GM21381 (cell line): Measurements from ENCODE around the gene TMEM37.

Source experiments
- ATAC-seq: cut with Tn5 transposase; IDR thresholded peaks from one replicate; pipeline ENCODE4 v1.9.1; 2021; ENCODE audit warnings: mild to moderate bottlenecking, moderate library complexity; ENCODE audit not compliant: unreplicated experiment

TMEM37 gene

GRCh38 chr2:119432851-119433522 lies 1.3 kb downstream of the TMEM37 start:
- ATAC-seq: no peak

DNA sequence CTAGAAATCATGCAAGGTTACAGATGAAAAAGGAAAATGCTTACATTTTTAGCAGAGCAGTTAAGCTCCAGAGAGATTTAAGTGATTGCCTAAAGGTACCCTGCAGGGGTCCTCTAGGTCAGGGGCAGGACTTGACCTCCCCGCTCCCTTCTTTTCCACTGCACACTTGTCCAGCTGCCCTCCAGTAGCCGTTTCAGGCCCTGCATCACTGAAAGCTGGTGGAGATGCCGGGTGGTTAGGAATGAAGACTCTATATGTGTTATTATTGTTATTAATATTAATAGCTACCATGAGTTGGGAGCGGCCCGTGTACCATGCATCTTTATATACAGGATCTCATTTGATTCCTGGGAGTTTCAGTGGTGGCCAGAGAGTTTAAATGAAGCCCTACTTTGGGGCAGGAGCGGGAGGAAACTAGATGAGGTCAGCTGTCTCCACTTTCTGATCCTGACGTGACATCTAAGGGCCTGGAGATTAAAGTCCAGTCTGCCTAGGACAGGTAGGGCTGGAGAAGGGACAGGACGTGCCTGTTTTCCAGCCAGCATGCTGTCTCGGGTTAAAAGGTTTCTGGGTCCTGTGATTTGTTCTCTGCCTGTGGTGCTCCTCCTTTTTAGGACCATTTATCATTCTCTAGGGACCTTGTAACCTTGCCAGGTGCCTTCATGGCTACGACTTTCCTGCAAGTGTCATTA lies 2.1 kb downstream of the TMEM37 start:
- no peak for ATAC-seq

DNA sequence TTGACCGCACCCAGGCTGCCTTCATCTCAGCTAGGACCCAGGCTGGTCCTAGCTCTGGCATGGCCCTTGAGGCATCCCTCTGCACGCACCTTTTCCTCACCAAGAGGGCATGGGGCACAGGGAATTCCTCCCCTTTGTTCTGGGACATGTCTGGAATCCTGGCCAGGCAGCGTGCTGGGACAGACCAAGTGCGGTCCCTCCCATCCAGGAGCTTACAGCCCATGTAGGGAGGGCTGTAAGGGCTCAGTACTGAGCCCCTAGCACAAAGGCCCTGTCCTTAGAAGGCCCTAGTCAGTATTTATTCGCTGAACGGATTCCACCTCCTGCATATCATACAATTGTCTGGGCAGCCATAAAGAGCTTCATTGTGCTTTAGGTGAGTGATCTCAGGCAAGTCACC lies 3.0 kb downstream of the TMEM37 start:
- ATAC-seq: no peak

- ATAC-seq: no peak
Measured at GRCh38 chr2:119435081-119435952, 3.7 kb downstream of the TMEM37 start.

- ATAC-seq: no peak
Measured at GRCh38 chr2:119435953-119436297, 4.3 kb downstream of the TMEM37 start.

DNA sequence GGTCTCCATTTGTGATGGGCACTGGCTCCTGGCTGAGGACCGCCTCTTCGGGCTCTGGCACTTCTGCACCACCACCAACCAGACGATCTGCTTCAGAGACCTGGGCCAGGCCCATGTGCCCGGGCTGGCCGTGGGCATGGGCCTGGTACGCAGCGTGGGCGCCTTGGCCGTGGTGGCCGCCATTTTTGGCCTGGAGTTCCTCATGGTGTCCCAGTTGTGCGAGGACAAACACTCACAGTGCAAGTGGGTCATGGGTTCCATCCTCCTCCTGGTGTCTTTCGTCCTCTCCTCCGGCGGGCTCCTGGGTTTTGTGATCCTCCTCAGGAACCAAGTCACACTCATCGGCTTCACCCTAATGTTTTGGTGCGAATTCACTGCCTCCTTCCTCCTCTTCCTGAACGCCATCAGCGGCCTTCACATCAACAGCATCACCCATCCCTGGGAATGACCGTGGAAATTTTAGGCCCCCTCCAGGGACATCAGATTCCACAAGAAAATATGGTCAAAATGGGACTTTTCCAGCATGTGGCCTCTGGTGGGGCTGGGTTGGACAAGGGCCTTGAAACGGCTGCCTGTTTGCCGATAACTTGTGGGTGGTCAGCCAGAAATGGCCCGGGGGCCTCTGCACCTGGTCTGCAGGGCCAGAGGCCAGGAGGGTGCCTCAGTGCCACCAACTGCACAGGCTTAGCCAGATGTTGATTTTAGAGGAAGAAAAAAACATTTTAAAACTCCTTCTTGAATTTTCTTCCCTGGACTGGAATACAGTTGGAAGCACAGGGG lies 5.5 kb downstream of the TMEM37 start:
- ATAC-seq: no peak

DNA sequence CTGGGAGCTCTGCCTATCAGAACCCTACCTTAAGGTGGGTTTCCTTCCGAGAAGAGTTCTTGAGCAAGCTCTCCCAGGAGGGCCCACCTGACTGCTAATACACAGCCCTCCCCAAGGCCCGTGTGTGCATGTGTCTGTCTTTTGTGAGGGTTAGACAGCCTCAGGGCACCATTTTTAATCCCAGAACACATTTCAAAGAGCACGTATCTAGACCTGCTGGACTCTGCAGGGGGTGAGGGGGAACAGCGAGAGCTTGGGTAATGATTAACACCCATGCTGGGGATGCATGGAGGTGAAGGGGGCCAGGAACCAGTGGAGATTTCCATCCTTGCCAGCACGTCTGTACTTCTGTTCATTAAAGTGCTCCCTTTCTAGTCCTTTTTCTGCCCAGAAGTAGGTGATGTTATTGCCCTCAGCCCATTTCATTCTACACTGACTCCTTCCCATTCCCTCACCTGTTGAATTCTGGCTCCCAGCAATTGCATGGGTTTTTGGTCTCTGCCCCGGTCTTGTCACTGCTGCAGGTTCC lies 6.5 kb downstream of the TMEM37 start:
- no peak for ATAC-seq

DNA sequence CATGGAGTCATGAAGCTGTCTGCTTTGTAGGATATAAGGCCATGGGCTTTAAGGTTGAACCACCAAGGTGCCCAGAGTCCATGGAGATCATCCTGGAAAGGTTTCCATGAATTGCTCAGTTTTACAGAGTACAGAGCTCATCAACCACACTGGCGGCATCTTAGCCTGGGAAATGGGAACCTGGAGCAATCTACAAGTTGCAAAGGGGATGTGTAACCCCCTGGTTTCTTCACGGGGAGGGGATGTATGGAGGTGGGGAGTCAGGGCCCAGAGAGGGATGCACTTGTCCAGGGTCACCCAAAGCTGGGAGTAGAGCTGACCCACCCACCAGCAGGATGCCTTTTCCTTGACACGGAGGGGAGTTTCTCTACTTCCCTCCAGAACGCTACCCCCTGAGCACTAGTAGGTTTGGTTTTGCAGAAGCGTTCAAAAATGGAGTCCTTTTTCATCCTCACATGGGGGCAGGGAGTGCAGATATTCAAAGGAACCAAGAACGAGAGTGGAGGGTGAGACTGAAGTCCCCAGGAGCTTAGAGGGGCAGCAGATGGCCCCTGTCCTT lies 7.2 kb downstream of the TMEM37 start:
- no peak for ATAC-seq

GRCh38 chr2:119439574-119440500 lies 8.2 kb downstream of the TMEM37 start:
- ATAC-seq: no peak

DNA sequence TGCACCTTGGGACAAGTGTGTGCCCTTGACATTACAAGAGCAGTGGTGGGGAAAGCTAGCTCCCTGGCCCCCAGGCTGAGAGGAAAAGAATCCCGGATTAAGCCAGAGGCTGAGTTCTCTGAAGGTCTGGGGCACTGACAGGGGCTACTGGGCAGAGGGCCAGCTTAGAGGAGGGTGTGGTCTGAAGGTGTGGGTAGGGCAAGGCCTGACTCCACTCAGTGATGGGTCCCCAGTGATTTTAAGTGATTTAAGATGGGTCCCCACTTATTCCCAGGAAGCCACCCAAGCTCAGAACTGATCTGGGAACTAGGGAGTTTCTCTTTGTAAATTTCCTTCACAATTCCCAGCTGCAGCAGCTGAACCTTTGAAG lies 8.8 kb downstream of the TMEM37 start:
- ATAC-seq: no peak

GRCh38 chr2:119440873-119441272 lies 9.2 kb downstream of the TMEM37 start:
- ATAC-seq: no peak

GRCh38 chr2:119441376-119442225 lies 9.9 kb downstream of the TMEM37 start:
- no peak for ATAC-seq

GRCh38 chr2:119442226-119442619 lies 10.6 kb downstream of the TMEM37 start:
- no peak for ATAC-seq

GRCh38 chr2:119442850-119443249 lies 11.2 kb downstream of the TMEM37 start:
- no peak for ATAC-seq

- no peak for ATAC-seq
Measured at GRCh38 chr2:119446037-119446436, 14.4 kb downstream of the TMEM37 start.

- no peak for ATAC-seq
Measured at GRCh38 chr2:119448427-119449141, 16.9 kb downstream of the TMEM37 start.

DNA sequence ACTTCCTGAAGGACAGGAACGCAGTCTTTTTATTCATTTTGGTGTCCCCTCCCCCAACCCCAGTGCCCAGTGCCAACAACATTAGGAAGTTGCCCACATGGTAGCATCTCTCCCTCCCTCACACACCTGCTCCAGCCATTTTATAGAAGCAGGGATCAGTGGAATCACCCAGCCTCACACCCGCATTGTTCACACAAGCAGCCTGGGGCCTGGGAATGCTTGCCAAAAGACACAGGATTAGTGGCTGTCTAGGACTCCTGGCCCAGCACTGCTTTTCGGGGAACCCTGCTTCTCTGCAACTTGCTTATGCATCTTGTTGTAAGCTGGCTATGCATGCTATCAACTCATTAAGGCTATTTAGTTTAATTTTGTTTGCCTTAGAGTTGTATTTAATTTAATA lies 17.9 kb downstream of the TMEM37 start:
- no peak for ATAC-seq
